Stromal cell of bone marrow (primary cell): ENCODE measurements around the gene NUP98.
"Not testable (repeated sequence)": the region's sequence is repeated elsewhere in the genome, so short reads cannot be mapped to it uniquely, and the experiment has no call there.

ENCODE experiments used
- DNase-seq: peaks from one replicate; pipeline ENCODE4 v3.0.0-alpha.2; 2012; ENCODE audit warnings: low read depth

Gene NUP98

GRCh38 chr11:3669742-3670183 lies 127.6 kb downstream of the NUP98 start:
- no peak for DNase-seq

- no peak for DNase-seq
Observed at GRCh38 chr11:3669128-3669527, 128.2 kb downstream of the NUP98 start.

GRCh38 chr11:3667149-3668035 lies 130.0 kb downstream of the NUP98 start:
- DNase-seq: no peak

- no peak for DNase-seq
Observed at GRCh38 chr11:3666023-3666530, 131.3 kb downstream of the NUP98 start.

GRCh38 chr11:3665336-3666022 lies 131.9 kb downstream of the NUP98 start:
- DNase-seq: no peak

- no peak for DNase-seq
Observed at GRCh38 chr11:3664032-3664630, 133.2 kb downstream of the NUP98 start.

- DNase-seq: no peak
Observed at GRCh38 chr11:3662856-3663255, 134.5 kb downstream of the NUP98 start.

- no peak for DNase-seq
Observed at GRCh38 chr11:3660960-3661359, 136.4 kb downstream of the NUP98 start.

GRCh38 chr11:3659595-3660515 lies 137.5 kb downstream of the NUP98 start:
- DNase-seq: no peak

- no peak for DNase-seq
Observed at GRCh38 chr11:3658252-3658651, 139.1 kb downstream of the NUP98 start.

GRCh38 chr11:3657331-3657730 lies 140.0 kb downstream of the NUP98 start:
- not testable (repeated sequence) for DNase-seq

GRCh38 chr11:3655547-3655946 lies 141.8 kb downstream of the NUP98 start:
- no peak for DNase-seq

- not testable (repeated sequence) for DNase-seq
Observed at GRCh38 chr11:3652514-3652913, 144.8 kb downstream of the NUP98 start.

GRCh38 chr11:3649374-3649773 lies 148.0 kb downstream of the NUP98 start:
- not testable (repeated sequence) for DNase-seq

- DNase-seq: not testable (repeated sequence)
Observed at GRCh38 chr11:3648843-3649242, 148.5 kb downstream of the NUP98 start.

- DNase-seq: no peak
Observed at GRCh38 chr11:3645552-3645951, 151.8 kb downstream of the NUP98 start.

- DNase-seq: no peak
Observed at GRCh38 chr11:3644817-3645235, 152.5 kb downstream of the NUP98 start, which contains the start of gene ART1. Gene ART1, plus strand, starts transcription at chr11:3645128. Its CDS starts 14,086 bp downstream, at chr11:3659214.

- DNase-seq: not testable (repeated sequence)
Observed at GRCh38 chr11:3643102-3643546, 154.2 kb downstream of the NUP98 start.

GRCh38 chr11:3642071-3642951 lies 155.0 kb downstream of the NUP98 start:
- peak; percentile 38 for DNase-seq

GRCh38 chr11:3641701-3642070 lies 155.7 kb downstream of the NUP98 start, which contains the start of gene ART5:
Gene ART5, minus strand, starts transcription at chr11:3641992. Its CDS starts 130 bp downstream, at chr11:3641862.
- no peak for DNase-seq
